ENCODE results near the gene TRMO. TPM values are rescaled to one million over a fixed set of nuclear protein-coding genes. Genes with fewer than 3 reads are reported as not detected.

TRMO gene
- total and polyA plus RNA-seq, 2 of the 13 experiments (the other 11 are each of a cell fraction or from before 2014, with no cell fraction given): 8.7 to 18.6 TPM

DNA sequence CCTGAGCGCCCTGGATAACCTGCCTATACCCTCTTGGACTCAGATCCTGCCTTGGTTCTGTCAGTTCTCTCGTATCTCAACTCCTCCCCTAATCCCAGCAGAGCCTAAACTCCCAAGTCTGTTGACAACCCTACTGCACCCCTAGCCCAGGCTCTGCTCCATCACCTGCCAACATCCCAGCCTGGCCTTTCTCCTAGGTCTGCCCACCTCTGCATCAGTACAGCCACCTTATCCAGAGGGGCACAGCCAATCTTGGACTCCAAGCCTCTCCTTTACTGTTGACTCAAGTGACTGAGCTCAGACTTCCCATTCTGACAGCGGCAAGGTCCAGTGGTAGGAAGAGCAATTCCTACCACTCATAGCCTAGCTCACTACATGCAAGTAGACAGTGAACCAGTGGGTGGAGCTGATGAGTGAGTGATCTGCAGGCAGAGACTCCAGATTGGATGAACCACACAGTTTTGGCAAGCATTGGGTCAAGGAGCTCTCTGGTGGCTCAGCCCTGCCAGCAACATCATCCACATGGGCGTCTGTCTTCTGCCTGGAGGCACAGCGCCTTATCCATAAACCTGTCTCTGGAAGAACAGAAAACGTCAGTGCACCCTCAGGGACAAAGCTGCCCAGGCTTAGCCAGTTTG is 26.5 kb downstream of the TRMO start:
- Histone ChIP-seq H3K36me3 (replicated peaks in 1 of 2; ENCODE audit: control insufficient read depth in 1 of 2, insufficient read depth in 2 of 2, low read length in 2 of 2) (peaks cover 0 to 1% of the 10 kb centered on the region in 2 experiments; a peak in 1 of 5 replicates), H3K9ac (ENCODE audit: insufficient read depth, low read depth, low read length) (no peak overlapping the region), H2AFZ (ENCODE audit: low read length) (no peak overlapping the region), H4K20me1 (ENCODE audit: insufficient read depth, low read length) (no peaks in the 10 kb centered on the region), H3K79me2 (ENCODE audit: insufficient read depth, low read length) (no peaks in the 10 kb centered on the region), H3K27me3 (ENCODE audit: control insufficient read depth in 1 of 2, insufficient read depth in 2 of 2, low read length in 2 of 2) (no peaks in the 10 kb centered on the region), H3K27ac (ENCODE audit: extremely low read length, insufficient read depth, low read length) (no peak overlapping the region), H3K4me2 (ENCODE audit: low read depth, low read length) (no peak overlapping the region), H3K4me1 (ENCODE audit: insufficient read depth, low read length) (peaks cover 7% of the 10 kb centered on the region), H3K9me3 (ENCODE audit: low read length) (no peaks in the 10 kb centered on the region), H3K4me3 (replicated peaks in 1 of 3; ENCODE audit: insufficient read depth in 1 of 3, low read depth in 2 of 3, low read length in 3 of 3) (no peak overlapping the region)
- ChIA-PET POLR2A (no interaction called here), CTCF (ENCODE audit: low intra/inter-chr PET ratio, low total read pairs) (no interaction called here)
- TF ChIP-seq ZNF615 (CRISPR knock-in tag; IDR thresholded peaks at IDR 0.05; ENCODE audit: borderline replicate concordance) (no peak), ZC3H4 (CRISPR knock-in tag; IDR thresholded peaks at IDR 0.05; ENCODE audit: borderline replicate concordance) (no peak), AKAP8 (CRISPR knock-in tag; IDR thresholded peaks at IDR 0.05) (no peak)
- TF ChIP-seq, protein P1, sequence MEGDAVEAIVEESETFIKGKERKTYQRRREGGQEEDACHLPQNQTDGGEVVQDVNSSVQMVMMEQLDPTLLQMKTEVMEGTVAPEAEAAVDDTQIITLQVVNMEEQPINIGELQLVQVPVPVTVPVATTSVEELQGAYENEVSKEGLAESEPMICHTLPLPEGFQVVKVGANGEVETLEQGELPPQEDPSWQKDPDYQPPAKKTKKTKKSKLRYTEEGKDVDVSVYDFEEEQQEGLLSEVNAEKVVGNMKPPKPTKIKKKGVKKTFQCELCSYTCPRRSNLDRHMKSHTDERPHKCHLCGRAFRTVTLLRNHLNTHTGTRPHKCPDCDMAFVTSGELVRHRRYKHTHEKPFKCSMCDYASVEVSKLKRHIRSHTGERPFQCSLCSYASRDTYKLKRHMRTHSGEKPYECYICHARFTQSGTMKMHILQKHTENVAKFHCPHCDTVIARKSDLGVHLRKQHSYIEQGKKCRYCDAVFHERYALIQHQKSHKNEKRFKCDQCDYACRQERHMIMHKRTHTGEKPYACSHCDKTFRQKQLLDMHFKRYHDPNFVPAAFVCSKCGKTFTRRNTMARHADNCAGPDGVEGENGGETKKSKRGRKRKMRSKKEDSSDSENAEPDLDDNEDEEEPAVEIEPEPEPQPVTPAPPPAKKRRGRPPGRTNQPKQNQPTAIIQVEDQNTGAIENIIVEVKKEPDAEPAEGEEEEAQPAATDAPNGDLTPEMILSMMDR (CRISPR knock-in tag; IDR thresholded peaks at IDR 0.05): peak; percentile 25; the same call in 1 of the 2 replicates
- TF ChIP-seq, protein P2, sequence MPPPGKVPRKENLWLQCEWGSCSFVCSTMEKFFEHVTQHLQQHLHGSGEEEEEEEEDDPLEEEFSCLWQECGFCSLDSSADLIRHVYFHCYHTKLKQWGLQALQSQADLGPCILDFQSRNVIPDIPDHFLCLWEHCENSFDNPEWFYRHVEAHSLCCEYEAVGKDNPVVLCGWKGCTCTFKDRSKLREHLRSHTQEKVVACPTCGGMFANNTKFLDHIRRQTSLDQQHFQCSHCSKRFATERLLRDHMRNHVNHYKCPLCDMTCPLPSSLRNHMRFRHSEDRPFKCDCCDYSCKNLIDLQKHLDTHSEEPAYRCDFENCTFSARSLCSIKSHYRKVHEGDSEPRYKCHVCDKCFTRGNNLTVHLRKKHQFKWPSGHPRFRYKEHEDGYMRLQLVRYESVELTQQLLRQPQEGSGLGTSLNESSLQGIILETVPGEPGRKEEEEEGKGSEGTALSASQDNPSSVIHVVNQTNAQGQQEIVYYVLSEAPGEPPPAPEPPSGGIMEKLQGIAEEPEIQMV (CRISPR knock-in tag; IDR thresholded peaks at IDR 0.05; ENCODE audit: low read depth): no peak
- no TSS peak for BruUV-seq (replicated peaks)
- peak; percentile 78 for FAIRE-seq
- WGBS (ENCODE audit: low lambda C conversion rate): 92% methylated on average over 6 of the region's 6 CpGs
- peak; percentile 81 for ATAC-seq
- peak; percentile 25 for DNase-seq (ENCODE audit: low spot score)
- in situ Hi-C loops (cut with HindIII; ENCODE audit: extremely low pct_ligation_motif_present, low pct_unique_long_range_greater_than_20kb): no loop called here
- intact Hi-C loops (cut with micrococcal nuclease; ENCODE audit: unreplicated experiment): no loop called here
